GM19328 (cell line): ENCODE measurements around the gene NOVA2.

Experiments
- ATAC-seq: cut with Tn5 transposase; IDR thresholded peaks from one replicate; pipeline ENCODE4 v1.9.1; 2021; ENCODE audit warnings: mild to moderate bottlenecking, moderate library complexity; ENCODE audit not compliant: unreplicated experiment

The NOVA2 gene

GRCh38 chr19:46002678-46003275, 29.1 kb upstream of the NOVA2 start:
- ATAC-seq = no peak

- no peak for ATAC-seq
These were observed 27.0 kb upstream of the NOVA2 start for GRCh38 chr19:46000491-46001246.

- no peak for ATAC-seq
These were observed 26.0 kb upstream of the NOVA2 start for GRCh38 chr19:45999653-46000121.

GRCh38 chr19:45998834-45999233, 25.2 kb upstream of the NOVA2 start:
- ATAC-seq = no peak

GRCh38 chr19:45996933-45997332, 23.3 kb upstream of the NOVA2 start:
- ATAC-seq = no peak

GRCh38 chr19:45995715-45996385, 22.2 kb upstream of the NOVA2 start:
- ATAC-seq = no peak

- ATAC-seq = peak; percentile 93
These were observed 21.5 kb upstream of the NOVA2 start, which contains the start of gene CCDC61 for GRCh38 chr19:45994998-45995714. Gene CCDC61, plus strand, starts transcription at chr19:45995467. Its CDS starts 7,552 bp downstream, at chr19:46003019.

GRCh38 chr19:45994456-45994997, 20.9 kb upstream of the NOVA2 start:
- ATAC-seq = peak; percentile 4

- no peak for ATAC-seq
These were observed 16.6 kb upstream of the NOVA2 start for GRCh38 chr19:45990113-45990728.

- no peak for ATAC-seq
These were observed 11.7 kb upstream of the NOVA2 start for GRCh38 chr19:45985321-45985720.

GRCh38 chr19:45981350-45981749, 7.7 kb upstream of the NOVA2 start:
- ATAC-seq = no peak

GRCh38 chr19:45978156-45978555, 4.5 kb upstream of the NOVA2 start:
- ATAC-seq = no peak

- no peak for ATAC-seq
These were observed 2.5 kb upstream of the NOVA2 start for GRCh38 chr19:45976178-45976577.

- ATAC-seq = no peak
These were observed 1.8 kb upstream of the NOVA2 start for GRCh38 chr19:45975306-45976070.

- no peak for ATAC-seq
These were observed 621 bp downstream of the NOVA2 start for GRCh38 chr19:45972947-45973540.

GRCh38 chr19:45972081-45972946, 1.4 kb downstream of the NOVA2 start:
- no peak for ATAC-seq

GRCh38 chr19:45971260-45971902, 2.3 kb downstream of the NOVA2 start:
- no peak for ATAC-seq

GRCh38 chr19:45969676-45970075, 4.0 kb downstream of the NOVA2 start:
- ATAC-seq = no peak
